DND-41 (cell line): Measurements from ENCODE around the gene FBXO42.
"Not testable (repeated sequence)": the region's sequence is repeated elsewhere in the genome, so short reads cannot be mapped to it uniquely, and the experiment has no call there.

Experiments used
- CTCF ChIP-seq: IDR thresholded peaks from 2 replicates; pipeline ENCODE4 v1.5.1; 2012; ENCODE audit warnings: borderline replicate concordance, low read length, moderate library complexity, mild to moderate bottlenecking; ENCODE audit not compliant: poor library complexity, severe bottlenecking; ENCODE audit errors: extremely low read depth
- EZH2 ChIP-seq: IDR thresholded peaks from 3 replicates; pipeline ENCODE4 v1.6.1; 2012; ENCODE audit warnings: borderline replicate concordance, low read depth, mild to moderate bottlenecking, moderate library complexity, low read length, inconsistent platforms; ENCODE audit not compliant: severe bottlenecking

- TF ChIP-seq CTCF, EZH2: not testable (repeated sequence)
Observed at GRCh38 chr1:16246239-16246638, 106.0 kb downstream of the FBXO42 start.
